GM23338 (cell line): Measurements from ENCODE around the gene CYTH1. TPM values are rescaled to one million over a fixed set of nuclear protein-coding genes. Genes with fewer than 3 reads are reported as not detected.

Experiments
- ATAC-seq: fragments of 200-7000 bp; cut with Tn5 transposase; 3 replicates; pipeline ENCODE4 v1.9.1; 2020
- DNase-seq: peaks from one replicate; pipeline ENCODE4 v3.0.0-alpha.2; 2015; ENCODE audit warnings: low spot score
- H2AFZ ChIP-seq: fragments of 200-600 bp; sonication (generic); 2 replicates; pipeline ENCODE4 v1.8.0; 2016; ENCODE audit warnings: antibody characterized with exemption, mild to moderate bottlenecking, moderate library complexity
- H3F3A ChIP-seq: fragments of 200-600 bp; sonication (generic); replicated peaks from 2 replicates; pipeline ENCODE4 v1.8.0; 2017; ENCODE audit warnings: antibody characterized with exemption, mixed run types, low read depth
- H3K27ac ChIP-seq: fragments of 200-600 bp; sonication (generic); 2 replicates; pipeline ENCODE4 v1.6.1; 2016; ENCODE audit warnings: low read depth
- H3K27me3 ChIP-seq: fragments of 200-600 bp; sonication (generic); 2 replicates; pipeline ENCODE4 v1.8.0; 2016; ENCODE audit warnings: mild to moderate bottlenecking, mixed run types, moderate library complexity; ENCODE audit not compliant: insufficient read depth
- H3K36me3 ChIP-seq: fragments of 200-600 bp; sonication (generic); 2 replicates; pipeline ENCODE4 v1.8.0; 2016; ENCODE audit warnings: mild to moderate bottlenecking; ENCODE audit not compliant: insufficient read depth
- H3K4me1 ChIP-seq: fragments of 200-600 bp; sonication (generic); 2 replicates; pipeline ENCODE4 v1.8.0; 2016; ENCODE audit warnings: mild to moderate bottlenecking, moderate library complexity; ENCODE audit not compliant: insufficient read depth
- H3K4me2 ChIP-seq: fragments of 200-600 bp; sonication (generic); 2 replicates; pipeline ENCODE4 v1.7.1; 2017; ENCODE audit warnings: mixed run types
- H3K4me3 ChIP-seq: fragments of 200-600 bp; sonication (generic); 2 replicates; pipeline ENCODE4 v1.6.1; 2016; ENCODE audit warnings: mixed run types
- H3K79me2 ChIP-seq: fragments of 200-600 bp; sonication (generic); replicated peaks from 2 replicates; pipeline ENCODE4 v1.8.0; 2017; ENCODE audit warnings: mild to moderate bottlenecking; ENCODE audit not compliant: insufficient read depth
- H3K9me2 ChIP-seq: fragments of 200-600 bp; sonication (generic); 2 replicates; pipeline ENCODE4 v1.8.0; 2017; ENCODE audit not compliant: insufficient read depth
- H4K20me1 ChIP-seq: fragments of 200-600 bp; sonication (generic); replicated peaks from 2 replicates; pipeline ENCODE4 v1.8.0; 2017; ENCODE audit warnings: mild to moderate bottlenecking; ENCODE audit not compliant: insufficient read depth
- H3K27ac Mint-ChIP-seq: 2 replicates; pipeline ENCODE4 v1.8.0; 2020; ENCODE audit warnings: inconsistent platforms, mild to moderate bottlenecking, moderate library complexity, mixed read lengths
- H3K27me3 Mint-ChIP-seq: 3 replicates; pipeline ENCODE4 v1.8.0; 2022; ENCODE audit warnings: low read depth, mild to moderate bottlenecking, moderate library complexity, mixed read lengths, inconsistent platforms; ENCODE audit not compliant: insufficient read depth, poor library complexity
- H3K36me3 Mint-ChIP-seq: 3 replicates; pipeline ENCODE4 v1.8.0; 2021; ENCODE audit warnings: low read depth, mild to moderate bottlenecking, inconsistent platforms, moderate library complexity, mixed read lengths
- H3K4me1 Mint-ChIP-seq: 3 replicates; pipeline ENCODE4 v1.8.0; 2020; ENCODE audit warnings: mild to moderate bottlenecking, inconsistent platforms, mixed read lengths
- H3K4me3 Mint-ChIP-seq: 3 replicates; pipeline ENCODE4 v1.8.0; 2021; ENCODE audit warnings: moderate library complexity, mild to moderate bottlenecking, inconsistent platforms, mixed read lengths
- H3K9me3 Mint-ChIP-seq: 3 replicates; pipeline ENCODE4 v1.8.0; 2020; ENCODE audit warnings: moderate library complexity, mild to moderate bottlenecking, inconsistent platforms, mixed read lengths
- EZH2 ChIP-seq: fragments of 200-600 bp; sonication (generic); IDR thresholded peaks from one replicate; pipeline ENCODE4 v1.8.0; 2017; ENCODE audit warnings: antibody characterized with exemption, mild to moderate bottlenecking, low read depth; ENCODE audit not compliant: unreplicated experiment
- EZH2phosphoT487 ChIP-seq: fragments of 200-600 bp; sonication (generic); IDR thresholded peaks from one replicate; pipeline ENCODE4 v1.8.1; 2018; ENCODE audit warnings: antibody characterized with exemption; ENCODE audit not compliant: unreplicated experiment
- JUNB ChIP-seq: IDR thresholded peaks from one replicate; pipeline ENCODE4 v1.6.1; 2016; ENCODE audit warnings: antibody characterized with exemption; ENCODE audit not compliant: unreplicated experiment
- NANOG ChIP-seq: IDR thresholded peaks from 2 replicates; pipeline ENCODE4 v1.6.1; 2016; ENCODE audit warnings: antibody characterized with exemption, borderline replicate concordance
- POLR2AphosphoS5 ChIP-seq: IDR thresholded peaks from 2 replicates; pipeline ENCODE4 v1.6.1; 2016; ENCODE audit warnings: antibody characterized with exemption, low read depth
- ZNF114 ChIP-seq: fragments of 250-450 bp; sonication (Bioruptor Pico); IDR thresholded peaks from 2 replicates; pipeline ENCODE4 v1.5.0; 2020; ENCODE audit warnings: mild to moderate bottlenecking, moderate library complexity
- ZNF331 ChIP-seq: fragments of 250-450 bp; sonication (Bioruptor Pico); IDR thresholded peaks from 2 replicates; pipeline ENCODE4 v1.5.0; 2020; ENCODE audit warnings: low read depth, mild to moderate bottlenecking, moderate library complexity
- ZNF462 ChIP-seq: fragments of 250-450 bp; sonication (Bioruptor Pico); IDR thresholded peaks from 2 replicates; pipeline ENCODE4 v1.5.0; 2020; ENCODE audit warnings: mild to moderate bottlenecking, moderate library complexity
- polyA plus RNA-seq: library from polyadenylated mRNA; unstranded; fragments of >200 nt; fragmentation: Nextera tagmentation; extraction: Ambion mirVana; gene quantifications from 2 replicates; pipeline ENCODE4 v1.2.1, GENCODE V29; 2016
- total RNA-seq: library from RNA; depleted of rRNA; stranded (reverse); fragments of >200 nt; shearing (Covaris generic); gene quantifications from 2 replicates; pipeline ENCODE4 v1.2.3, GENCODE V29; 2014

Gene CYTH1
- total and polyA plus RNA-seq, 2 experiments from 2014 or later: 13.8 to 14.5 TPM

GRCh38 chr17:78715000-78715771, 66.9 kb downstream of the CYTH1 start (continued):
- TF ChIP-seq ZNF114 (no peak), NANOG (no peak), EZH2phosphoT487 (no peak), POLR2AphosphoS5 (no peak), ZNF331 (CRISPR knock-in tag) (no peak), EZH2 (no peak), JUNB (no peak), ZNF462 (CRISPR knock-in tag) (no peak)

- Mint-ChIP-seq H3K36me3 (no peaks in the 10 kb centered on the region), H3K4me3 (no peak overlapping the region), H3K9me3 (no peaks in the 10 kb centered on the region), H3K4me1 (peaks cover 39% of the 10 kb centered on the region), H3K27ac (no peak overlapping the region), H3K27me3 (peaks cover 8% of the 10 kb centered on the region)
- Histone ChIP-seq H3F3A (0 out of 2 replicates have a peak, but pooled peaks cover 4% of the 10 kb centered on the region), H3K27ac (no peak overlapping the region), H3K27me3 (no peaks in the 10 kb centered on the region), H3K4me1 (peaks cover 22% of the 10 kb centered on the region), H3K4me3 (no peak overlapping the region), H3K9me2 (no peaks in the 10 kb centered on the region), H3K4me2 (no peak overlapping the region), H4K20me1 (no peaks in the 10 kb centered on the region; the same call in none of the 2 replicates), H3K36me3 (no peaks in the 10 kb centered on the region), H2AFZ (no peak overlapping the region), H3K79me2 (peaks cover 25% of the 10 kb centered on the region)
- no peak for DNase-seq
- no peak for ATAC-seq
- TF ChIP-seq ZNF462 (CRISPR knock-in tag): no peak
- TF ChIP-seq EZH2phosphoT487: no peak
- no peak for TF ChIP-seq POLR2AphosphoS5
- TF ChIP-seq NANOG: no peak
- no peak for TF ChIP-seq ZNF331 (CRISPR knock-in tag)
Measured at GRCh38 chr17:78714534-78714933, 67.5 kb downstream of the CYTH1 start.
